SK-N-MC (cell line): ENCODE data around the gene LSR.

Experiments
- EZH2 ChIP-seq: fragments of 200-600 bp; sonication (generic); IDR thresholded peaks from one replicate; pipeline ENCODE4 v1.6.1; 2017; ENCODE audit warnings: antibody characterized with exemption
- POLR2AphosphoS5 ChIP-seq: IDR thresholded peaks from 2 replicates; pipeline ENCODE4 v1.6.1; 2012; ENCODE audit warnings: mild to moderate bottlenecking, low read depth, low read length, borderline replicate concordance

DNA sequence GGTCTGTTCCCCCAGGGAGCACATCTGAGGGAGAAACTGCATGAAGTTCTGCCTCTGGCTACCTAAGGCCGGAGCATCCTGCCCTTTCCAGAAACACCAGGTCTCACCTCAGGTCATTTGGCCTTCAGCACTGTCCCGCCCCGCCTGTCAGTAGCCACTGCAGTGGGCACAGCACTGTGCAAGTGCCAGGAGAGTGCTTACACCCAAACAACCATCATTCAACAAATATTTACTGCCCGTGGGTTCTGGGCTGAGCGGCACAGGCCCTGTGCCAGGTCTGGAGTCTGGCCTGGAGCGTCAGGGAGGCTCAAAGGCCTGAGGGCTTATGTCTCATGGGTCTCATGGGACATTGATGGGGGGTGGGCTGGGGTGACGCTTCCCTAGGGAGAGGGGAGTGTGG lies 22.7 kb downstream of the LSR start:
- TF ChIP-seq EZH2 (no peak), POLR2AphosphoS5 (no peak)
